Adrenal gland (tissue), 5 donors: Measurements from ENCODE around the gene NXN.

Experiments used
- POLR2A ChIP-seq, 2 donors: fragments of 450-650 bp; IDR thresholded peaks; one replicate each; pipeline ENCODE4 v1.6.1; 2017; ENCODE audit warnings: antibody characterized with exemption in 2 of 2, mild to moderate bottlenecking in 2 of 2, moderate library complexity in 1 of 2
- TF ChIP-seq, protein P1 (sequence below), 6 experiments: fragments of 450-650 bp in 4 of 6; fragments of 200-600 bp in 2 of 6; sonication (generic) in 1 of 6; IDR thresholded peaks; 1 replicate in 5 of 6; 2 replicates in 1 of 6; pipeline versions ENCODE4 v1.5.1 to v1.8.0; 2016 to 2021; ENCODE audit warnings: antibody characterized with exemption in 6 of 6, mild to moderate bottlenecking in 2 of 6, moderate library complexity in 1 of 6
- donor health status: DM: no; HTN: no; CAD: no.

- TF ChIP-seq, protein P1, sequence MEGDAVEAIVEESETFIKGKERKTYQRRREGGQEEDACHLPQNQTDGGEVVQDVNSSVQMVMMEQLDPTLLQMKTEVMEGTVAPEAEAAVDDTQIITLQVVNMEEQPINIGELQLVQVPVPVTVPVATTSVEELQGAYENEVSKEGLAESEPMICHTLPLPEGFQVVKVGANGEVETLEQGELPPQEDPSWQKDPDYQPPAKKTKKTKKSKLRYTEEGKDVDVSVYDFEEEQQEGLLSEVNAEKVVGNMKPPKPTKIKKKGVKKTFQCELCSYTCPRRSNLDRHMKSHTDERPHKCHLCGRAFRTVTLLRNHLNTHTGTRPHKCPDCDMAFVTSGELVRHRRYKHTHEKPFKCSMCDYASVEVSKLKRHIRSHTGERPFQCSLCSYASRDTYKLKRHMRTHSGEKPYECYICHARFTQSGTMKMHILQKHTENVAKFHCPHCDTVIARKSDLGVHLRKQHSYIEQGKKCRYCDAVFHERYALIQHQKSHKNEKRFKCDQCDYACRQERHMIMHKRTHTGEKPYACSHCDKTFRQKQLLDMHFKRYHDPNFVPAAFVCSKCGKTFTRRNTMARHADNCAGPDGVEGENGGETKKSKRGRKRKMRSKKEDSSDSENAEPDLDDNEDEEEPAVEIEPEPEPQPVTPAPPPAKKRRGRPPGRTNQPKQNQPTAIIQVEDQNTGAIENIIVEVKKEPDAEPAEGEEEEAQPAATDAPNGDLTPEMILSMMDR (IDR thresholded peaks at IDR 0.05) = no peak
- TF ChIP-seq POLR2A (IDR thresholded peaks at IDR 0.05) = no peak
Observed at GRCh38 chr17:869086-869485, 110.5 kb downstream of the NXN start.
